Calu3 (cell line): ENCODE data around the gene YJEFN3. TPM values are rescaled to one million over a fixed set of nuclear protein-coding genes. Genes with fewer than 3 reads are reported as not detected.

Experiments
- BruUV-seq: library from RNA; stranded (reverse); fragments of 400-500 nt; replicated peaks from 2 replicates; lab custom pipeline; 2021; lab: Mats Ljungman, UMichigan
- CTCF ChIA-PET: fragments of 300-600 bp; sonication (Branson Sonifier 250); formaldehyde crosslinking; loops from one replicate; lab custom pipeline; 2022; ENCODE audit warnings: antibody characterized with exemption; lab: Charles Lee
- DNase-seq: peaks from one replicate; pipeline ENCODE4 v3.0.0; 2022
- H3K27ac Mint-ChIP-seq: one replicate; pipeline ENCODE4 v1.8.0; 2022; ENCODE audit warnings: mixed read lengths; ENCODE audit not compliant: unreplicated experiment
- H3K27me3 Mint-ChIP-seq: one replicate; pipeline ENCODE4 v1.8.0; 2022; ENCODE audit warnings: mixed read lengths; ENCODE audit not compliant: unreplicated experiment
- H3K36me3 Mint-ChIP-seq: one replicate; pipeline ENCODE4 v1.8.0; 2022; ENCODE audit warnings: mild to moderate bottlenecking, moderate library complexity, mixed read lengths; ENCODE audit not compliant: insufficient read depth, unreplicated experiment
- H3K4me1 Mint-ChIP-seq: one replicate; pipeline ENCODE4 v1.8.0; 2022; ENCODE audit warnings: mild to moderate bottlenecking, low read depth, mixed read lengths; ENCODE audit not compliant: unreplicated experiment
- H3K4me3 Mint-ChIP-seq: one replicate; pipeline ENCODE4 v1.8.0; 2022; ENCODE audit warnings: mild to moderate bottlenecking, low read depth, moderate library complexity, mixed read lengths; ENCODE audit not compliant: unreplicated experiment
- H3K9me3 Mint-ChIP-seq: one replicate; pipeline ENCODE4 v1.8.0; 2022; ENCODE audit warnings: low read depth, mixed read lengths; ENCODE audit not compliant: unreplicated experiment
- intact Hi-C: fragments of 100-400 bp; cut with micrococcal nuclease; formaldehyde crosslinking; loops from one replicate; pipeline ENCODE4 v1.10.0; 2022; ENCODE audit not compliant: unreplicated experiment
- total RNA-seq: library from RNA; stranded (reverse); gene quantifications from 2 replicates; pipeline ENCODE4 v1.2.3, GENCODE V29; 2022
- TF ChIP-seq, protein P1 (sequence below): fragments of 200-600 bp; IDR thresholded peaks from one replicate; pipeline ENCODE4 v1.8.0; 2022; ENCODE audit warnings: antibody characterized with exemption; ENCODE audit not compliant: unreplicated experiment

YJEFN3 gene
- total RNA-seq, 1 experiment from 2014 or later, result 10.4 TPM

DNA sequence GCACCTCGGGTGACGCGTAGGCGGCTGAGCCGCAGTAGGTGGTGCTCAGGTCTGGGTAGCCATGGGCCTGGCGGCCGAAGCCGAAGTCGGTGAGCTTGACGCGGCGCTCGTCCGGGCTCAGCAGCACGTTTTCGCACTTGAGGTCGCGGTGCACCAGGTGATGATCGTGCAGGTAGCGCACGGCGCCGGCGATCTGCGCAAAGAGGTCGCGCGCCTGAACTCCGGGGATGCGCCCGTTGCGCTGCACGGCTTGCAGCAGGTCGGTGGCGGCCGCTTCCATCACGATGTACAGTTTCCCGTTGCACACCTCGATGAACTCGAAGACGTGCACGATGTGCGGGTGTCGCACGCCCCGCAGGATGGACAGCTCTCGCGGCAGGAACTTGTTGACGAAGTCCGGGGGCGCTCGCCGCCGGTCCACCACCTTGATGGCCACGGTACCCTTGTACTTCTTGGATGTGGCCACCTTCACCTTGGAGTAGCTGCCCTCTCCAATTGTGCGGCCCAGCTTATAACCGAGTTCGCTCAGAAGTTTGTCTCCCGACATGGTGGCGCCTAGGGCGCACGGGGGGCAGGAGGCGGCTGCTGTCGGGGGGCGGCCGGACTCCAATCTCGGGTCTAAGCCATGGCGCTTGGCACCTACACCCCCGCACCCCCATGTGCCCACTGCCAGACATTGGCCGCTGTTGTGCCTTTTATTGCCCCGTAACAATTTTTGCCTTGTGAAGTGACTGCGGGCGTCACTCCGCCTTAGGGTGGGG lies 13.7 kb upstream of the YJEFN3 start, which contains the start of gene TSSK6:
TSSK6 (minus strand) TSS at position 668 of the 761 bp plus-strand sequence; CDS start at position 547, 121 bp downstream.
- H3K36me3 Mint-ChIP-seq, result peaks cover 30% of the 10 kb centered on the region
- intact Hi-C loops, result no loop called here
- DNase-seq, result no peak
- TF ChIP-seq, protein P1, sequence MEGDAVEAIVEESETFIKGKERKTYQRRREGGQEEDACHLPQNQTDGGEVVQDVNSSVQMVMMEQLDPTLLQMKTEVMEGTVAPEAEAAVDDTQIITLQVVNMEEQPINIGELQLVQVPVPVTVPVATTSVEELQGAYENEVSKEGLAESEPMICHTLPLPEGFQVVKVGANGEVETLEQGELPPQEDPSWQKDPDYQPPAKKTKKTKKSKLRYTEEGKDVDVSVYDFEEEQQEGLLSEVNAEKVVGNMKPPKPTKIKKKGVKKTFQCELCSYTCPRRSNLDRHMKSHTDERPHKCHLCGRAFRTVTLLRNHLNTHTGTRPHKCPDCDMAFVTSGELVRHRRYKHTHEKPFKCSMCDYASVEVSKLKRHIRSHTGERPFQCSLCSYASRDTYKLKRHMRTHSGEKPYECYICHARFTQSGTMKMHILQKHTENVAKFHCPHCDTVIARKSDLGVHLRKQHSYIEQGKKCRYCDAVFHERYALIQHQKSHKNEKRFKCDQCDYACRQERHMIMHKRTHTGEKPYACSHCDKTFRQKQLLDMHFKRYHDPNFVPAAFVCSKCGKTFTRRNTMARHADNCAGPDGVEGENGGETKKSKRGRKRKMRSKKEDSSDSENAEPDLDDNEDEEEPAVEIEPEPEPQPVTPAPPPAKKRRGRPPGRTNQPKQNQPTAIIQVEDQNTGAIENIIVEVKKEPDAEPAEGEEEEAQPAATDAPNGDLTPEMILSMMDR, result no peak
- H3K4me3 Mint-ChIP-seq, result peak within 1 kb of the TSS; percentile 79
- no peaks in the 10 kb centered on the region for H3K27me3 Mint-ChIP-seq
- no TSS peak for BruUV-seq
- H3K9me3 Mint-ChIP-seq, result no peaks in the 10 kb centered on the region
- CTCF ChIA-PET, result no interaction called here
- no peaks in the 10 kb centered on the region for H3K4me1 Mint-ChIP-seq
- H3K27ac Mint-ChIP-seq, result peak within 1 kb of the TSS; percentile 61

DNA sequence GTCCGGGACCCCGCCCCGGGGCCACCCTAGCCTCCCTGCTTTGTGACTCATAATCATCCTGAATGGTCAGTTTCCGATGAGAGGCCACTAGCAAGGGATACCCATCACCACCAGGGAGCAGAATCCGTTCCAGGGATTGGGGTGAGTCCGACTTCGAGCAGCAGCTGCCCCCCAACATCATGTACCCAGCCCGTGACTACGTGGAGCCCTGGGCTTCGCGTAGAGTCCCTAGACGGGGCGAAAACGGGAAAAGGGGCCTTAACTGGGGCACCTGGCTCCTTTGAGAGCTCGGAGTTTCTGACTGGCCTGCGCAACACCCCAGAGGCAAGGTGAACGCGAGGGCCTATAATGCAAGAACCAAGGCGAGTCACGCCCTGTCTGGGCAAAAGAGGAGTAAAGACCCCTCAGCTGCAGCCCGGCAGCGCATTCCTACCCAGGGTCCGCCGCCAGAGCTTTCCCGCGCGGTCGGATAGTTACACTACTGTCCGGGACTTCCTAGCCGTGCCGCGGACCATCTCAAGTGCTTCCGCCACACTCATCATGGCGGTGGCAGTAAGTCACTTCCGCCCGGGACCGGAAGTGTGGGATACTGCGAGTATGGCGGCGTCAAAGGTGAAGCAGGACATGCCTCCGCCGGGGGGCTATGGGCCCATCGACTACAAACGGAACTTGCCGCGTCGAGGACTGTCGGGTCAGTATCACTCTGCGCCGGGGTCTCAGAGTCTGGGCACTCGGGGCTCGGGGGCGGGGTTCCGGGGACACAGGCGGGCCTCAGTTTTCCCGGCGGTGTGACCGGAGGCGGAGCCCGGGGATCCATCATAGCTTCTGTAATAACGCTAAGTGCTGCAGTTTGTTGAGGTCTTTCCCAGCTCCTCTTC lies 12.8 kb upstream of the YJEFN3 start, which contains the start of gene NDUFA13:
NDUFA13 (plus strand) TSS at position 584 of the 878 bp plus-strand sequence; CDS start at position 598, 14 bp downstream.
- H3K27me3 Mint-ChIP-seq, result no peaks in the 10 kb centered on the region
- H3K27ac Mint-ChIP-seq, result peak within 1 kb of the TSS; percentile 61
- TSS peak; percentile 83 for BruUV-seq
- CTCF ChIA-PET, result no interaction called here
- intact Hi-C loops, result no loop called here
- TF ChIP-seq, protein P1, result no peak
- H3K4me1 Mint-ChIP-seq, result no peaks in the 10 kb centered on the region
- DNase-seq, result peak; percentile 86
- peaks cover 28% of the 10 kb centered on the region for H3K36me3 Mint-ChIP-seq
- peak within 1 kb of the TSS; percentile 79 for H3K4me3 Mint-ChIP-seq
- H3K9me3 Mint-ChIP-seq, result no peaks in the 10 kb centered on the region

DNA sequence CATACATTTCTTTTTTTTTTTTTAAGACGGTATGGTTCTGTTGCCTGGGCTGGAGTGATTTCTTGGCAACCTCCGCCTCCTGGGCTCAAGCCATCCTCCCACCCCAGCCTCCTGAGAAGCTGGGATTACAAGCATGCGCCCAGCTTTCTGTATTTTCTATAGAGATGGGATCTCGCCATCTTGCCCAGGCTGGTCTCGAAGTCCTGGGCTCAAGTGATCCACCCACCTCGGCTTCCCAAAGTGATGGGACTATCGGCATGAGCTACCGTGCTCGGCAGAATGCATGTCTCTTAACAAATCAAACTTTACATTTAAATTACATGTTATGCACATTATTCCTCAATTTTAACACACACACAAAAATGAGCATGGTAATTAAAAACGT lies 11.5 kb upstream of the YJEFN3 start:
- H3K9me3 Mint-ChIP-seq, result no peaks in the 10 kb centered on the region
- H3K4me3 Mint-ChIP-seq, result peak overlapping the region; percentile 79
- H3K27ac Mint-ChIP-seq, result no peak overlapping the region
- H3K27me3 Mint-ChIP-seq, result no peaks in the 10 kb centered on the region
- BruUV-seq, result TSS peak; percentile 66
- no peak for DNase-seq
- peaks cover 28% of the 10 kb centered on the region for H3K36me3 Mint-ChIP-seq
- TF ChIP-seq, protein P1, result no peak
- intact Hi-C loops, result no loop called here
- CTCF ChIA-PET, result interaction anchor here (0.6 kb wide), 1 partner anchor 927 kb away, joined by 5 read pairs; no protein-coding TSS in a partner anchor
- H3K4me1 Mint-ChIP-seq, result no peaks in the 10 kb centered on the region

DNA sequence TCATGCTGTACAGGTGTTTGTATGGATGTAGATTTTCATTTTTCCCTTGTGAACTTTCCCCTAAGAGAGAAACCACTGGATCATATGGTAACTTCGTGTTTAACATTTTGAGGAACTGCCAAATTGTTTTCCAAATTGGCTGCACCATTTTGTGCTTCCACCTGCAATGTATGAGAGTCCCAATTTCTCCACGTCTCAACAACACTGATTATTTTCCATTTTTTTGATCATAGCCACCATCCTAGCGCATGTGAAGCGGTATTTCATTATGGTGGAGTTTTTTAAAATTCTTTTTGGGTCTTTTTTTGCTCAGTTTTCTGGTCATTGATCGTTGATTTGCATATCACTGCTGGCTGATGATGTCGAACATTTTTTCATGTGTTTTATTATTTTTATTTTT lies 7.7 kb upstream of the YJEFN3 start:
- no peak for DNase-seq
- intact Hi-C loops, result no loop called here
- CTCF ChIA-PET, result no interaction called here
- TF ChIP-seq, protein P1, result no peak
- Mint-ChIP-seq H3K27me3 (no peaks in the 10 kb centered on the region), H3K9me3 (no peaks in the 10 kb centered on the region), H3K4me1 (no peaks in the 10 kb centered on the region), H3K27ac (no peak overlapping the region), H3K36me3 (peaks cover 24% of the 10 kb centered on the region), H3K4me3 (no peak overlapping the region)
- no TSS peak for BruUV-seq
